SIG-M5 treated with dmso at 0.1 percent for 504 hours (cell line): Measurements from ENCODE around the gene DRAM2.
"Not testable (repeated sequence)": the region's sequence is repeated elsewhere in the genome, so short reads cannot be mapped to it uniquely, and the experiment has no call there.

Experiments
- DNase-seq: peaks from one replicate; lab custom pipeline; 2025; ENCODE audit not compliant: unreplicated experiment; lab: John Stamatoyannopoulos, UW

DRAM2 gene

GRCh38 chr1:111084999-111085398, 54.9 kb downstream of the DRAM2 start:
- no peak for DNase-seq

- DNase-seq, result no peak
These were observed 57.3 kb downstream of the DRAM2 start for GRCh38 chr1:111082421-111083203.

- not testable (repeated sequence) for DNase-seq
These were observed 60.6 kb downstream of the DRAM2 start for GRCh38 chr1:111079329-111079728.

- not testable (repeated sequence) for DNase-seq
These were observed 62.6 kb downstream of the DRAM2 start for GRCh38 chr1:111077312-111077711.
